ENCODE measurements around the gene LARP4B.

DNA sequence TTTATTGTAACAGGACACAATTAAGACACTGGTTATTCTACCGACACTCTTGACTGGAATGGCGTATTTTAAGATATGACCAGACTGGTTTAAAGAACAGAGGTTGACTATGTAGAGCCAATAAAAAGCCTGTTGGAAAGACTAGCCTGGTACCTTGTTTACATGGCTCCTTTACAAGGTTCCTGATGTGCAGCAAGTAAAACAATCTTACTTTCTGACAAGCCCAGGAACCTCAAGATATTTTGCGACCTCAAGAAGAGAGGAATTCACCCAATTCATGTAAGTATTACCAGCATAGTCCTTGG is 14.1 kb downstream of the LARP4B start:
- TF ChIP-seq, protein P1, sequence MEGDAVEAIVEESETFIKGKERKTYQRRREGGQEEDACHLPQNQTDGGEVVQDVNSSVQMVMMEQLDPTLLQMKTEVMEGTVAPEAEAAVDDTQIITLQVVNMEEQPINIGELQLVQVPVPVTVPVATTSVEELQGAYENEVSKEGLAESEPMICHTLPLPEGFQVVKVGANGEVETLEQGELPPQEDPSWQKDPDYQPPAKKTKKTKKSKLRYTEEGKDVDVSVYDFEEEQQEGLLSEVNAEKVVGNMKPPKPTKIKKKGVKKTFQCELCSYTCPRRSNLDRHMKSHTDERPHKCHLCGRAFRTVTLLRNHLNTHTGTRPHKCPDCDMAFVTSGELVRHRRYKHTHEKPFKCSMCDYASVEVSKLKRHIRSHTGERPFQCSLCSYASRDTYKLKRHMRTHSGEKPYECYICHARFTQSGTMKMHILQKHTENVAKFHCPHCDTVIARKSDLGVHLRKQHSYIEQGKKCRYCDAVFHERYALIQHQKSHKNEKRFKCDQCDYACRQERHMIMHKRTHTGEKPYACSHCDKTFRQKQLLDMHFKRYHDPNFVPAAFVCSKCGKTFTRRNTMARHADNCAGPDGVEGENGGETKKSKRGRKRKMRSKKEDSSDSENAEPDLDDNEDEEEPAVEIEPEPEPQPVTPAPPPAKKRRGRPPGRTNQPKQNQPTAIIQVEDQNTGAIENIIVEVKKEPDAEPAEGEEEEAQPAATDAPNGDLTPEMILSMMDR (conservative IDR thresholded peaks at IDR 0.05; ENCODE audit: low read length): no peak
- no peak for TF ChIP-seq EZH2phosphoT487 (IDR thresholded peaks at IDR 0.05; ENCODE audit: borderline replicate concordance, low read depth, low read length)

Measured in OCI-LY7 (cell line).